Measurements from ENCODE around the gene LRP1.

- 0 out of 2 replicates have a peak, but pooled peaks have one; percentile 1 for TF ChIP-seq SIN3A (IDR thresholded peaks at IDR 0.05; ENCODE audit: borderline replicate concordance, insufficient read depth, low read length)
- TF ChIP-seq POLR2AphosphoS5 (IDR thresholded peaks at IDR 0.05; ENCODE audit: low read depth, low read length): peak; percentile 85
- TF ChIP-seq TAF1 (IDR thresholded peaks at IDR 0.05; ENCODE audit: borderline replicate concordance, insufficient read depth, low read length): peak; percentile 69; the same call in 1 of the 2 replicates
Observed at GRCh38 chr12:57229634-57230380, 101.5 kb downstream of the LRP1 start, which contains the start of gene SHMT2.

Data from PFSK-1 (cell line).